ENCODE results near the gene EVC. TPM values are rescaled to one million over a fixed set of nuclear protein-coding genes. Genes with fewer than 3 reads are reported as not detected.
A peak's percentile ranks its signal among the peaks of the same experiment; 100 is the strongest.
"Not testable (repeated sequence)": the region's sequence is repeated elsewhere in the genome, so short reads cannot be mapped to it uniquely, and the experiment has no call there.

Gene EVC
- total RNA-seq, 1 experiment from 2014 or later, result 3.1 TPM

GRCh38 chr4:5836943-5837342, 125.9 kb downstream of the EVC start:
- no peak for DNase-seq (ENCODE audit: extremely low read depth, low read depth)

DNA sequence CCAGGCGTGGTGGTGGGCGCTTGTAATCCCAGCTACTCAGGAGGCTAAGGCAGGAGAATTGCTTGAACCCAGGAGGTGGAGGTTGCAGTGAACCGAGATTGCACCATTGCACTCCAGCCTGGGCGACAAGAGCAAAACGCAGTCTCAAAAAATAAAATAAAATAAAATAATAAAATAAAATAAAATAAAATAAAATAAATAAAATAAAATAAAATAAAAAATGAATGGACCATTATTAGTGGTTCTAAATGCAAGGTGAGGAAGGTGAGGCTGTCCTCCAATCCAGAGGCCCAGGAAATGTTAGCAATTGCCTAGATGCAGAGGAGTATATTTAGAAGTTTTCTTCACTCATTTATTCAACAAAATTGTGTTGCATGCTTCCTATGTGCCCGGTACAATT, 126.5 kb downstream of the EVC start:
- DNase-seq (ENCODE audit: extremely low read depth, low read depth), result not testable (repeated sequence)

GRCh38 chr4:5839332-5839731, 128.3 kb downstream of the EVC start:
- no peak for DNase-seq (ENCODE audit: extremely low read depth, low read depth)

DNA sequence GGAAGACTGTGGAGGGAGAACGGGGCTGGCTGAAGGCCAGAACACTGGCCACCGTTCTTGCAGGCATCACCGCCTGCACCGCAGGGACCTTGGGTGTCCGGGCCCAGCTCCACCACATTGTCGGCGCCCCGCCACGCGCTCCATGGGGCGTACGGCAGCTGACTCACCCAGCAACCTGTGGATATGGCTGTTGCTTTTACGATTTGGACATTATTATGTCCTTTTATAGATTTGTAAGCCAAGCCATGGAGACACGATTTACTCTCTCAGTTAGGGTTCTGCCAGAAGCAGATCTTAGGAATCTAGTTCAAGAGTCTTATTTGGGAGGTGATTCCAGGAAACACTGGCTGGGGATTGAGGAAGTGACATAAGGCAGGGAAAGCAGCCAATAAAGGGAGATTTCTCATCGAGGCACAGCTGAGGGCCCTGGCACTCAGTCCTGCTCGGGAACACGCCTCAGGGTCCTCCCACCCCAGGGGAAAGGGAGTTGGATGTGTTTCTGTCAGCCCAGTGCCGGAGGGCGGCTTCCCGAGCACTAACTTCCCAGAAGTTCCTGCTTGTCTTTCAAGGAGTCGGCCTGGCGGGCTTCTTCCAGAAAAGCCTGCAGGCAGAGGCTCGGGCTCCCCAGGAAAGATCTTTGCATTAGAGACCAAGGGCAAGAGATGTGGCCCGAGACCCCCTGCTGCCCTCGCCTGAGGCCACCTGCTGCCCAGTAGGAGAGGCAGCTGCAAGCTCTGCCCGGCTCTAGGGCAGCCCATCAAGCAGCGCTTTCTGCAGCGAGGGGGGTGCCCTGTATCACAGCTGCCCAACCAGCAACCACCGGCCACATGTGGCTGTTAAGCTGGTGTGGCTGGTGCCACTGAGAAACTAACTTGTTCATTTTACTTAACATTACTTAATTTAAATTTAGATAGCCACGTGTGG, 129.0 kb downstream of the EVC start:
- DNase-seq (ENCODE audit: extremely low read depth, low read depth), result no peak

DNA sequence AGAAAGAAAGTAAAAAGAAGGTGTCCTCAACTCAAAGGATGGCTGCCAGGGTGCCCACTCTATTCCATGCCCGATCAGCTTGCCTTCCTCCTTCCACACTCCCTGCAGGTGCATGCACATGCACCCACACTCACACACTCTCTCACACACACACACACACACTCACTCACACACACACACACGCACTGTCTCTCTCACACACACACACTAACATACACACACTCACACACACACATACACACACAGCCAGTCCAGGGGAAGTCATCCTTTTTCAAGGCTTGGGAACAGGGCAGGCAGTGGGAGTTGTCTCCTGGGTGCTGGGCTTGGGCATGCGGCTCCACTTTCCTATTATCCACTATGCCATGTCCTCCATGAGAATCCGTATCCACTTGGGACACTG, 131.5 kb downstream of the EVC start:
- DNase-seq (ENCODE audit: extremely low read depth, low read depth), result no peak

- DNase-seq (ENCODE audit: extremely low read depth, low read depth), result no peak
Measured at GRCh38 chr4:5843573-5844530, 132.9 kb downstream of the EVC start.

DNA sequence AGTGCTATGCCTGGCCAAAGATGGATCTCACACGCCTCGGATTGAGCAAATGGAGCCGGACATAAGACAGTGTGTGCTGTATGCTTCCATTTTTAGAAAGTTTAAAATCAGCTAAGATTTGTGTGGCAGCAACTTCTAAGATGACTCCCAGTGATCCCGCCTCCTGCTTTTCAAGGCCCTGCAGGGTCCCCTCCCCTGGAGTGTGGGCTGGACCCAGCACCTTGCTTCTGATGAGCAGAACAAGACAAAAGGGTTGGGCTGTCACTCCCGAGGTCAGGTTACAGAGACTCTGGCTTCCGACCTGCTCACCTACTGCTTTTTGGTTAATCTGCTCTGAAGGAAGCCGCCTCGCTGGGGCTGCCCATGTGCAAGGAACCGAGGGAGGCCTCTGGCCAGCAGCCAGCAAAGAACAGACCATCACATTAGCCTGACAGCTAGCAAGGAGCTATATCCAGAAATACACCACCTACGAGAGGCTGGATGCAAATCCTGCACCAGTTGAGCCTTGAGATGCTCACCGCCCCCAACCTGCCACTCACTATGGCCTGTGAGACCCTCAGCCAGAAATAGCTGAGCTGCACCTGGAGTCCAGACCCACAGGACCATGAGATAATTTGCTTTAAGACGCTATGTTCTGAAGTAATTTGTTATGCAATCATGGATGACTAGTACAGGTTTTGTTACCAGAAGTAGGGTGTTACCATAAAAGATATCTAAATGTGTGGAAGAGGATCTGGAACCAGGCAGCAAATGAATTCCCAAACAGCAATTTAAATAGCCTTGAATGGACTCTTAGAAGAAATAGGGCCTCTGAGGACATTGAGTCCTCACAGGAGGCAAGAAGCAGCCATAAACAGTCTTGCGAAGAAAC, 134.3 kb downstream of the EVC start:
- DNase-seq (ENCODE audit: extremely low read depth, low read depth), result no peak

GRCh38 chr4:5851637-5852301, 140.8 kb downstream of the EVC start:
- DNase-seq (ENCODE audit: extremely low read depth, low read depth), result no peak

DNA sequence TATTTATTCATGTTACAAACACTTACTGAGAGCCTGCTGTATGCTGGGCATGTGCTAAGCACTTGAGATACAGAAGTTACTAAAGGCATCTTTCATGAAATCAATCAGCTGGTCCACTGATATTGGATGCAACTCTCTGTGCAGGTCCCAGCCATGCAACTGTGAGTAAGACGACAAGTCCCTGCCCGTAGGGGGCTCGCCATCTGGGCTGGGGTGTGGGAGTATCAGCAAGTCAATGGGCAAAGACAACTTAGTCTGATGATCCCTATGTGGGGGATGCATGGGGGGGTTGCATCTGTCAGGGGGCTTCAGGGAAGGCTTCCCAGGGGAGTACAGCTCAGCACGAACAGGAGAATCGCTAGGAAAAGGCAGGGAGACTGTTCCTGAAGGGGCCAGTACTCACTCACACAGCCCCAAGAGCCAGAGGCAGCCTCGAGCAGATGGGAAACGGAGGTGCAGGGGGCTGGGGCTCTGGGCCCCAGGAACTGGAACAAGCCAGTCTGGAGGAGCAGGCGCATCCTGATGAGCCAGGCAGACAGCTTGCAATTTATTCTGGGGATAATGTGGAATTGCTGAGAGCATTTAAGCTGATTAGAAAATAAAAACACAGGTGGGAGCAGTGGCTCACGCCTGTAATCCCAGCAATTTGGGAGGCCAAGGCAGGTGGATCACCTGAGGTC, 141.7 kb downstream of the EVC start:
- DNase-seq (ENCODE audit: extremely low read depth, low read depth), result no peak

DNA sequence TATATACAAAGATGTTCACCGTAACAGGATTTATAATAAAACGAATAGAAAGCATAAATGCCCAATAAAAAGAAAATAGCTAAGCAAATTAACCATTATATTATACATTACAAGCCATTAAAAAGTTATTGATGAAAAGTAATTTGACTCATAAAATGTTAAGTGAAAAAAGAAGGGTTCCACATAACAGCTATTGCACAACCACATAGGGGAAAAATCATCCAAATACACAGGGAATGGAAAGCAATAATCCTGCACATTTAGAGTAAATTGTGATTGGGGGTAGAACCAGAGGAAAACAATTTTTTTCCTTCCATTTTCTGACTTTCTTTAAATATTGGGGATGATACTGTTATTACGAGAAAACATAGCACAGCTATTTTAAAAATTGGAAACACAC, 143.9 kb downstream of the EVC start:
- DNase-seq (ENCODE audit: extremely low read depth, low read depth), result no peak

GRCh38 chr4:5856362-5856761, 145.4 kb downstream of the EVC start:
- not testable (repeated sequence) for DNase-seq (ENCODE audit: extremely low read depth, low read depth)

GRCh38 chr4:5857199-5857598, 146.2 kb downstream of the EVC start:
- DNase-seq (ENCODE audit: extremely low read depth, low read depth), result no peak

DNA sequence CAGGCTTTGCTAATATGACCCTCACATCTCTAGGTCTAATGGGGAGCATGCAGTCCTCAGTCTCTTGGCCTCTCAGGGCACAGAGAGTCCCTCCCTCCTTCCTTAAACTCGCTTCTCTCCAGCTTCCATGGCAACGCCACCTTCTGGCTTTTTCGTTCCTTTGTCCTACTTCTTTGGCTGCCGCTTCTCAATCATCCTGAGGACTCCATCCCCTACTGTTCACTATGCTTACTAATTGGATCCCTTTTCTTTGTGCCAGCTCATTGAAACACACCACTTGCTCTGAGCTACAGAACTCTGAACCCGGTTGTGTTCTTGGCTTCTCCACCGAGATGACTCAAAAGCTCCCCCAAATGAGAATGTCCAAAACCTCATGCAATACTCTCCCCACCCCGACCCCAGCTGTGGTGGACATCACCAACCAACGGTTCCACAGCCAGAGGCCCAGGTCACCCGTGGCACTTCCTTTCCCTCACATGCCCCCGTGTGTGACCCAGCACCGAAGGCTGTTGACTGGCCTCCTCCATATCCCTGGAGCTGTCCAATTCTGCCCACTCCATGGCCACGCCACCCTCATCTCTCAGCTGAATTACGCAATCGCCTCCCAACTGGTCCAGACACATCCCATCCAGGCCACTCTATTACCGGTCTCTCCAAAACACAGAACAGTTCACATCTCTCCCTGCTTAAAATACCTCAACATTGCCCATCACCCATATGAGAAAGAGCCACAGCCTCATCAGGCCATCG, 147.2 kb downstream of the EVC start:
- no peak for DNase-seq (ENCODE audit: extremely low read depth, low read depth)

DNA sequence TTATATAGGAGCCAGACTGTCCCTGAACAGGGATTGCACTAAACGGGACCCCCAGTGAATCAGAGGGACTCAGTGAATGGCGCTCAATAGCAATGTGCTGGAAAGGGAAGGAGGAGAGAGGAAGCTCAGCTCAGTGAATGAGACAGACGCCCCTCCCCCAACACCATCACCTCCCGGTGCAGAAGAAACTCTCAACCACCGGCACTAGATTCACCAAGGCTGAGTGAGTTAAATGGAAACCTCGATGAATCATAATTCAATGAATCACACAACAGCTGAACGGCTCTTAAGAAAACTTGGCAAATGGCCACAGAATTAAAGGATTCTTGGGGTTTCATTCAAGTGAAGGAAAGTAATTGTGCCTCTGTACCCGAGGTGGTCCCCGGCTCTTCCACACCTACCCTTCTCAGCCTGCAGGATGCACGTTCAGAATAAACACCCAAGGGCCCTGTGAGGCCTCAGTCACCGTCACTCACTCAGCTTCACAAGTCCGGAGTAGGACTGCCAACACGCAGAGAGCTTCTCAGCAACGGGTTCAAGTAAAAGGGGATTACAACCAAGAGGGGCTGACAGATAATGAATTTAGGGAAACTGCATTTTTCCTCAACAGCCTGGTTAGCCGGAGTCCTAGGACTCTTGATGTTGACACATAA, 152.6 kb downstream of the EVC start:
- peak; percentile 1 for DNase-seq (ENCODE audit: extremely low read depth, low read depth)

All from NCI-H460 (cell line).